ENCODE results near the gene CHODL.

DNA sequence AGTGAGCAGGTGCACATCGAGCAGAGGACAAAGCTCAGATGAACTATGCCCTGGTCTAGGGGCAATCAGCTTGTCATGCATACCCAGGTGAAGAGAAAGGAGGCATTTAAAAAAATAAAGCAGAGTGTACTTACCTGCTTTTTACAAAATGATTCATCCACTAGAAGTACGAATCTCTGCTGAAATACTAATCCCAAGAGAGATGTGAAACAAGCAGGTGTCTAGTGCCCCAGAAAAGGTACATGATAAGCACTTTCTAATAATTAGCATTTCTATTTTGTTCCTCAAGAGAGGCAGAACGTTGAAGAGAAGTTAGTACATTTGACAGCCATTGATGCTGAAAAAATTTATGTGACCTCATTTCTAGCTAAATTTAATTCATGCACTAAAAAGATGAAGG is 31.1 kb downstream of the CHODL start:
- no peak for TF ChIP-seq POLR2A (IDR thresholded peaks at IDR 0.05; ENCODE audit: low read length)
- TF ChIP-seq RAD21 (conservative IDR thresholded peaks at IDR 0.05 in 1 of 2, IDR thresholded peaks at IDR 0.05 in 1 of 2): no peak
- TF ChIP-seq, protein P1, sequence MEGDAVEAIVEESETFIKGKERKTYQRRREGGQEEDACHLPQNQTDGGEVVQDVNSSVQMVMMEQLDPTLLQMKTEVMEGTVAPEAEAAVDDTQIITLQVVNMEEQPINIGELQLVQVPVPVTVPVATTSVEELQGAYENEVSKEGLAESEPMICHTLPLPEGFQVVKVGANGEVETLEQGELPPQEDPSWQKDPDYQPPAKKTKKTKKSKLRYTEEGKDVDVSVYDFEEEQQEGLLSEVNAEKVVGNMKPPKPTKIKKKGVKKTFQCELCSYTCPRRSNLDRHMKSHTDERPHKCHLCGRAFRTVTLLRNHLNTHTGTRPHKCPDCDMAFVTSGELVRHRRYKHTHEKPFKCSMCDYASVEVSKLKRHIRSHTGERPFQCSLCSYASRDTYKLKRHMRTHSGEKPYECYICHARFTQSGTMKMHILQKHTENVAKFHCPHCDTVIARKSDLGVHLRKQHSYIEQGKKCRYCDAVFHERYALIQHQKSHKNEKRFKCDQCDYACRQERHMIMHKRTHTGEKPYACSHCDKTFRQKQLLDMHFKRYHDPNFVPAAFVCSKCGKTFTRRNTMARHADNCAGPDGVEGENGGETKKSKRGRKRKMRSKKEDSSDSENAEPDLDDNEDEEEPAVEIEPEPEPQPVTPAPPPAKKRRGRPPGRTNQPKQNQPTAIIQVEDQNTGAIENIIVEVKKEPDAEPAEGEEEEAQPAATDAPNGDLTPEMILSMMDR (IDR thresholded peaks at IDR 0.05): no peak
- TF ChIP-seq TP53 (CRISPR knock-in tag; IDR thresholded peaks at IDR 0.05): no peak
- TF ChIP-seq JUN (IDR thresholded peaks at IDR 0.05): no peak
- TF ChIP-seq, protein P2, sequence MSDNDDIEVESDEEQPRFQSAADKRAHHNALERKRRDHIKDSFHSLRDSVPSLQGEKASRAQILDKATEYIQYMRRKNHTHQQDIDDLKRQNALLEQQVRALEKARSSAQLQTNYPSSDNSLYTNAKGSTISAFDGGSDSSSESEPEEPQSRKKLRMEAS (IDR thresholded peaks at IDR 0.05): no peak
- TF ChIP-seq NR3C1 (IDR thresholded peaks at IDR 0.05): no peak
- TF ChIP-seq, protein P3, sequence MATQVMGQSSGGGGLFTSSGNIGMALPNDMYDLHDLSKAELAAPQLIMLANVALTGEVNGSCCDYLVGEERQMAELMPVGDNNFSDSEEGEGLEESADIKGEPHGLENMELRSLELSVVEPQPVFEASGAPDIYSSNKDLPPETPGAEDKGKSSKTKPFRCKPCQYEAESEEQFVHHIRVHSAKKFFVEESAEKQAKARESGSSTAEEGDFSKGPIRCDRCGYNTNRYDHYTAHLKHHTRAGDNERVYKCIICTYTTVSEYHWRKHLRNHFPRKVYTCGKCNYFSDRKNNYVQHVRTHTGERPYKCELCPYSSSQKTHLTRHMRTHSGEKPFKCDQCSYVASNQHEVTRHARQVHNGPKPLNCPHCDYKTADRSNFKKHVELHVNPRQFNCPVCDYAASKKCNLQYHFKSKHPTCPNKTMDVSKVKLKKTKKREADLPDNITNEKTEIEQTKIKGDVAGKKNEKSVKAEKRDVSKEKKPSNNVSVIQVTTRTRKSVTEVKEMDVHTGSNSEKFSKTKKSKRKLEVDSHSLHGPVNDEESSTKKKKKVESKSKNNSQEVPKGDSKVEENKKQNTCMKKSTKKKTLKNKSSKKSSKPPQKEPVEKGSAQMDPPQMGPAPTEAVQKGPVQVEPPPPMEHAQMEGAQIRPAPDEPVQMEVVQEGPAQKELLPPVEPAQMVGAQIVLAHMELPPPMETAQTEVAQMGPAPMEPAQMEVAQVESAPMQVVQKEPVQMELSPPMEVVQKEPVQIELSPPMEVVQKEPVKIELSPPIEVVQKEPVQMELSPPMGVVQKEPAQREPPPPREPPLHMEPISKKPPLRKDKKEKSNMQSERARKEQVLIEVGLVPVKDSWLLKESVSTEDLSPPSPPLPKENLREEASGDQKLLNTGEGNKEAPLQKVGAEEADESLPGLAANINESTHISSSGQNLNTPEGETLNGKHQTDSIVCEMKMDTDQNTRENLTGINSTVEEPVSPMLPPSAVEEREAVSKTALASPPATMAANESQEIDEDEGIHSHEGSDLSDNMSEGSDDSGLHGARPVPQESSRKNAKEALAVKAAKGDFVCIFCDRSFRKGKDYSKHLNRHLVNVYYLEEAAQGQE (IDR thresholded peaks at IDR 0.05): no peak
- no peak for TF ChIP-seq BHLHE40 (IDR thresholded peaks at IDR 0.05; ENCODE audit: low read depth, low read length)
- no peak for TF ChIP-seq ZFP36 (IDR thresholded peaks at IDR 0.05; ENCODE audit: borderline replicate concordance, partially characterized antibody)
- no peak for TF ChIP-seq SMC3 (IDR thresholded peaks at IDR 0.05)
- no peak for TF ChIP-seq CEBPB (IDR thresholded peaks at IDR 0.05)
